HEK293 (cell line): ENCODE results near the gene PHKB.

Experiments
- CTCF ChIA-PET: fragments of 350-600 bp; formaldehyde crosslinking; extraction: SDS; loops from one replicate; lab custom pipeline; 2021; ENCODE audit warnings: antibody characterized with exemption; lab: Yijun Ruan, JAX
- POLR2A ChIA-PET: fragments of 300-600 bp; formaldehyde crosslinking; extraction: SDS; loops from one replicate; lab custom pipeline; 2020; ENCODE audit warnings: antibody characterized with exemption, inconsistent platforms; lab: Yijun Ruan, JAX
- H3K27ac ChIP-seq: fragments of 200-500 bp; sonication (Bioruptor generic); 2 replicates; pipeline ENCODE4 v1.5.1; 2014; ENCODE audit warnings: low read depth, low read length, control low read depth, inconsistent platforms; ENCODE audit errors: extremely low read depth
- H3K36me3 ChIP-seq, 2 experiments: fragments of 200-500 bp in 1 of 2; sonication (Bioruptor generic) in 1 of 2; 1 replicate in 1 of 2; 2 replicates in 1 of 2; pipeline ENCODE4 v1.5.1; 2014 to 2017; ENCODE audit warnings: inconsistent platforms in 2 of 2, low read length in 2 of 2; ENCODE audit not compliant: control insufficient read depth in 2 of 2, insufficient read depth in 1 of 2
- H3K4me1 ChIP-seq: fragments of 200-500 bp; sonication (Bioruptor generic); 2 replicates; pipeline ENCODE4 v1.5.1; 2014; ENCODE audit warnings: mild to moderate bottlenecking, low read length, inconsistent platforms; ENCODE audit not compliant: control insufficient read depth, insufficient read depth
- H3K4me3 ChIP-seq: 2 replicates; pipeline ENCODE4 v1.5.1; 2011; ENCODE audit warnings: low read depth, mild to moderate bottlenecking, control low read depth, low read length, moderate library complexity
- H3K9me3 ChIP-seq: fragments of 200-500 bp; sonication (Bioruptor generic); 2 replicates; pipeline ENCODE4 v1.5.1; 2014; ENCODE audit warnings: low read depth, low read length, inconsistent platforms; ENCODE audit not compliant: control insufficient read depth, insufficient read depth
- MEIS1 ChIP-seq: sonication (generic); formaldehyde crosslinking; IDR thresholded peaks from 2 replicates; pipeline ENCODE4 v1.8.1; 2022; ENCODE audit warnings: missing genetic modification reagents, mild to moderate bottlenecking, borderline replicate concordance
- PATZ1 ChIP-seq: fragments of 450-650 bp; formaldehyde crosslinking; IDR thresholded peaks from 2 replicates; pipeline ENCODE4 v1.5.1; 2016; ENCODE audit warnings: missing biosample characterization, missing genetic modification characterization
- SP2 ChIP-seq: fragments of 450-650 bp; formaldehyde crosslinking; IDR thresholded peaks from 2 replicates; pipeline ENCODE4 v1.5.1; 2016; ENCODE audit warnings: missing biosample characterization, missing genetic modification characterization
- TCF7L2 ChIP-seq: IDR thresholded peaks from 2 replicates; pipeline ENCODE4 v1.6.1; 2011; ENCODE audit warnings: low read depth, mild to moderate bottlenecking, inconsistent platforms, low read length, moderate library complexity, borderline replicate concordance
- TSHZ1 ChIP-seq: fragments of 450-650 bp; formaldehyde crosslinking; IDR thresholded peaks from 2 replicates; pipeline ENCODE4 v1.5.1; 2016; ENCODE audit warnings: missing biosample characterization, missing genetic modification characterization, borderline replicate concordance
- ZBTB1 ChIP-seq: fragments of 450-650 bp; formaldehyde crosslinking; IDR thresholded peaks from 2 replicates; pipeline ENCODE4 v1.5.1; 2016; ENCODE audit warnings: missing biosample characterization, missing genetic modification characterization
- ZNF112 ChIP-seq: fragments of 450-650 bp; formaldehyde crosslinking; IDR thresholded peaks from 2 replicates; pipeline ENCODE4 v1.5.0; 2017; ENCODE audit warnings: missing biosample characterization, missing genetic modification characterization
- ZNF133 ChIP-seq: fragments of 450-650 bp; formaldehyde crosslinking; IDR thresholded peaks from 2 replicates; pipeline ENCODE4 v1.5.1; 2016; ENCODE audit warnings: missing biosample characterization, missing genetic modification characterization
- ZNF473 ChIP-seq: fragments of 450-650 bp; formaldehyde crosslinking; IDR thresholded peaks from 2 replicates; pipeline ENCODE4 v1.5.1; 2017; ENCODE audit warnings: missing biosample characterization, missing genetic modification characterization
- ZNF624 ChIP-seq: fragments of 450-650 bp; formaldehyde crosslinking; IDR thresholded peaks from 2 replicates; pipeline ENCODE4 v1.5.1; 2017; ENCODE audit warnings: missing biosample characterization, missing genetic modification characterization
- ZNF629 ChIP-seq: fragments of 450-650 bp; formaldehyde crosslinking; IDR thresholded peaks from 2 replicates; pipeline ENCODE4 v1.5.1; 2017; ENCODE audit warnings: missing biosample characterization, missing genetic modification characterization
- ZNF658 ChIP-seq: fragments of 450-650 bp; formaldehyde crosslinking; IDR thresholded peaks from 2 replicates; pipeline ENCODE4; 2016; ENCODE audit warnings: missing biosample characterization, missing genetic modification characterization
- ZNF677 ChIP-seq: fragments of 450-650 bp; IDR thresholded peaks from 2 replicates; pipeline ENCODE4 v1.5.0; 2018; ENCODE audit warnings: missing biosample characterization, mild to moderate bottlenecking, missing genetic modification characterization, moderate library complexity
- ZNF843 ChIP-seq: fragments of 450-650 bp; formaldehyde crosslinking; IDR thresholded peaks from 2 replicates; pipeline ENCODE4 v1.5.1; 2016; ENCODE audit warnings: missing biosample characterization, missing genetic modification characterization
- ZSCAN30 ChIP-seq: fragments of 450-650 bp; IDR thresholded peaks from 2 replicates; pipeline ENCODE4 v1.5.1; 2018; ENCODE audit warnings: missing biosample characterization, mild to moderate bottlenecking, missing genetic modification characterization, moderate library complexity
- TF ChIP-seq, protein P1 (sequence below): fragments of 450-650 bp; formaldehyde crosslinking; IDR thresholded peaks from 2 replicates; pipeline ENCODE4 v1.5.1; 2016; ENCODE audit warnings: missing biosample characterization, missing genetic modification characterization
- TF ChIP-seq, protein P2 (sequence below): fragments of 450-650 bp; formaldehyde crosslinking; optimal IDR thresholded peaks from 2 replicates; pipeline ENCODE3; 2016; ENCODE audit warnings: missing biosample characterization, mild to moderate bottlenecking, missing genetic modification characterization
- TF ChIP-seq, protein P3 (sequence below): fragments of 450-650 bp; formaldehyde crosslinking; IDR thresholded peaks from 2 replicates; pipeline ENCODE4 v1.5.1; 2017; ENCODE audit warnings: missing biosample characterization, missing genetic modification characterization

Gene PHKB

DNA sequence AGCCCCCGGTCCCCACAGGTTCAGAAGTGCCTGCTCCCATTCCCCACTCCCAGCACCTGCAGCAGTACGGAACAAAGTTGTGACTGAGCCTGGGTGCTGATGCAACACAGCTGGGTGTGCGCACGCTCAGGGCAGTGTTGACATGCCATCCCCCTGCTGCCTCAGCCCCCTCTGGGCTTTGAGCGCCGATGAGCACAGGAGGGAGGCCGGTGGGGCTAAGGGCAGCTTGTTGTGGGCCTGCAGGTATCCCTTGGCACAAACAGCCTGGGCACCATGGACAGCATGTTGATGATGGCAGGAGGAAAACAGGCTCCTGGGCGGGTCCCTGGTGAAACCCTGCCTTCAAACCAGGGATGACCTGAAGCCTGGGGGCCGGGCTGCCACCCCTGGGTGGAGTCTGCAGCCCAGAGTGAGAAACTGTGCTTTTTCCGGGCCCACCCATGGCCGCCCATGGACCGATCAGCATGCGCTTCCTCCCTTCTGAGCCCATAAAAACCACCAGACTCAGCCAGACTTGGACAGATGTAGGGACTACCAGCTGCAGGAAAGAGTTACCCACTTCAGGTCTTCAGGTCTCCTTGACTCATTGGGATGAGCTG lies 175.5 kb downstream of the PHKB start:
- TF ChIP-seq ZNF624 (tag by site-specific recombination) (no peak), PATZ1 (tag by site-specific recombination) (no peak), ZNF658 (no peak), ZNF843 (tag by site-specific recombination) (no peak), ZSCAN30 (tag by site-specific recombination) (no peak)
- TF ChIP-seq, all 188 proteins: peak for 0
- H3K4me1 ChIP-seq: no peaks in the 10 kb centered on the region
- CTCF ChIA-PET: no interaction called here
- no peak overlapping the region for H3K4me3 ChIP-seq
- no peaks in the 10 kb centered on the region for H3K36me3 ChIP-seq
- no peaks in the 10 kb centered on the region for H3K9me3 ChIP-seq
- POLR2A ChIA-PET: no interaction called here
- H3K27ac ChIP-seq: no peak overlapping the region

DNA sequence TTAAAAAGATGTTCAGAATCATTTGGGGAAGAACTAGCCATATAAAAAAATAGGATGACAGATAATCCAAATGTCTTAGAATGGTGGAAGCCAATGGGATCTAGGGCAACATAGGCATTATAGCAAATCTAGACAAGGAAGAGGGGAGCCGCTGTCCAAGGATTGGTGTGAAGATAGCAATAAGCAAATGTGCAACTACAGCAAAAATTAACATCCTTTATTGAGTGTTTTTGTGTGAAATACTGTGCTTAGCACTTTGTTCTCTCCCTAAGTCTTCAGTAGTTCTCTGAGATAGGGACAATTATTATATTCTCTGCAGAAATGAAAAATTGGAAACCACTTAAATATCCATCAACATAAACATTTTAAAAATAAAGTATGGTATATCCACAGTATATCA lies 177.0 kb downstream of the PHKB start:
- H3K4me3 ChIP-seq: no peak overlapping the region
- no peaks in the 10 kb centered on the region for H3K36me3 ChIP-seq
- H3K9me3 ChIP-seq: no peaks in the 10 kb centered on the region
- CTCF ChIA-PET: no interaction called here
- no peaks in the 10 kb centered on the region for H3K4me1 ChIP-seq
- POLR2A ChIA-PET: no interaction called here
- TF ChIP-seq ZNF629 (tag by site-specific recombination) (no peak), ZNF624 (tag by site-specific recombination) (no peak), ZNF112 (no peak), ZNF473 (tag by site-specific recombination) (no peak), TCF7L2 (no peak), ZBTB1 (tag by site-specific recombination) (no peak)
- TF ChIP-seq, protein P1, sequence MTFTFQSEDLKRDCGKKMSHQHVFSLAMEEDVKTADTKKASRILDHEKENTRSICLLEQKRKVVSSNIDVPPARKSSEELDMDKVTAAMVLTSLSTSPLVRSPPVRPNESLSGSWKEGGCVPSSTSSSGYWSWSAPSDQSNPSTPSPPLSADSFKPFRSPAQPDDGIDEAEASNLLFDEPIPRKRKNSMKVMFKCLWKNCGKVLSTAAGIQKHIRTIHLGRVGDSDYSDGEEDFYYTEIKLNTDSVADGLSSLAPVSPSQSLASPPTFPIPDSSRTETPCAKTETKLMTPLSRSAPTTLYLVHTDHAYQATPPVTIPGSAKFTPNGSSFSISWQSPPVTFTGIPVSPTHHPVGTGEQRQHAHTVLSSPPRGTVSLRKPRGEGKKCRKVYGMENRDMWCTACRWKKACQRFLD (tag by site-specific recombination): no peak
- TF ChIP-seq, protein P2, sequence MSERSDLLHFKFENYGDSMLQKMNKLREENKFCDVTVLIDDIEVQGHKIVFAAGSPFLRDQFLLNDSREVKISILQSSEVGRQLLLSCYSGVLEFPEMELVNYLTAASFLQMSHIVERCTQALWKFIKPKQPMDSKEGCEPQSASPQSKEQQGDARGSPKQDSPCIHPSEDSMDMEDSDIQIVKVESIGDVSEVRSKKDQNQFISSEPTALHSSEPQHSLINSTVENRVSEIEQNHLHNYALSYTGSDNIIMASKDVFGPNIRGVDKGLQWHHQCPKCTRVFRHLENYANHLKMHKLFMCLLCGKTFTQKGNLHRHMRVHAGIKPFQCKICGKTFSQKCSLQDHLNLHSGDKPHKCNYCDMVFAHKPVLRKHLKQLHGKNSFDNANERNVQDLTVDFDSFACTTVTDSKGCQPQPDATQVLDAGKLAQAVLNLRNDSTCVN (tag by site-specific recombination): no peak
- H3K27ac ChIP-seq: no peak overlapping the region

DNA sequence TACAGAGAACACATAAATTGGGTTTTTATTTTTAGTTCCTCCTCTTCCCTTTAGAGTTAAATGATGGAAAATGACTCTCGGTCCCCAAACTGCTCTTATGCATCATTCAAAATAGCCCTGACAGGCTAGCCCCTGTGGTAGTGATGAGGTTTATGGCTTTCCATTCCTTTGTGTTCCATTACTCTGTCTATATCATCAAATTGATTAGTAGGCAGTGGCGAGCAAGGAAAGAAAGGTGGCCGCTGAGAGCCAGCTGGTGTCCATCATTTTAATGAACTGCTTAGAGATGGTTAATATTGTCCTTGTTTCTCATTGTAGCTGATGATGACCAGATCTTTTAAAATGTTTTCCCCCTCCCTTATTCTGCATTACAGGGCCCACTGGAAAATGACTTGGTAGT lies 179.5 kb downstream of the PHKB start:
- Histone ChIP-seq H3K4me1 (no peaks in the 10 kb centered on the region), H3K4me3 (no peak overlapping the region), H3K9me3 (no peaks in the 10 kb centered on the region), H3K27ac (no peak overlapping the region), H3K36me3 (no peaks in the 10 kb centered on the region)
- CTCF ChIA-PET: interaction anchor here (0.5 kb wide), 1 partner anchor 951 kb away, joined by 7 read pairs; no protein-coding TSS in a partner anchor
- TF ChIP-seq SP2 (no peak), ZNF133 (tag by site-specific recombination) (no peak), MEIS1 (CRISPR knock-in tag) (no peak), TSHZ1 (tag by site-specific recombination) (no peak), ZNF677 (tag by site-specific recombination) (no peak)
- TF ChIP-seq, protein P3, sequence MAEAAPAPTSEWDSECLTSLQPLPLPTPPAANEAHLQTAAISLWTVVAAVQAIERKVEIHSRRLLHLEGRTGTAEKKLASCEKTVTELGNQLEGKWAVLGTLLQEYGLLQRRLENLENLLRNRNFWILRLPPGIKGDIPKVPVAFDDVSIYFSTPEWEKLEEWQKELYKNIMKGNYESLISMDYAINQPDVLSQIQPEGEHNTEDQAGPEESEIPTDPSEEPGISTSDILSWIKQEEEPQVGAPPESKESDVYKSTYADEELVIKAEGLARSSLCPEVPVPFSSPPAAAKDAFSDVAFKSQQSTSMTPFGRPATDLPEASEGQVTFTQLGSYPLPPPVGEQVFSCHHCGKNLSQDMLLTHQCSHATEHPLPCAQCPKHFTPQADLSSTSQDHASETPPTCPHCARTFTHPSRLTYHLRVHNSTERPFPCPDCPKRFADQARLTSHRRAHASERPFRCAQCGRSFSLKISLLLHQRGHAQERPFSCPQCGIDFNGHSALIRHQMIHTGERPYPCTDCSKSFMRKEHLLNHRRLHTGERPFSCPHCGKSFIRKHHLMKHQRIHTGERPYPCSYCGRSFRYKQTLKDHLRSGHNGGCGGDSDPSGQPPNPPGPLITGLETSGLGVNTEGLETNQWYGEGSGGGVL (tag by site-specific recombination): no peak
- TF ChIP-seq, all 188 proteins: peak for 0
- POLR2A ChIA-PET: no interaction called here
